T-helper 9 cell (primary cell): ENCODE data around the gene DDX47.
"Not testable (repeated sequence)": the region's sequence is repeated elsewhere in the genome, so short reads cannot be mapped to it uniquely, and the experiment has no call there.

Source experiments
- DNase-seq: peaks from one replicate; pipeline ENCODE4 v3.0.0-alpha.2; 2020

The DDX47 gene

DNA sequence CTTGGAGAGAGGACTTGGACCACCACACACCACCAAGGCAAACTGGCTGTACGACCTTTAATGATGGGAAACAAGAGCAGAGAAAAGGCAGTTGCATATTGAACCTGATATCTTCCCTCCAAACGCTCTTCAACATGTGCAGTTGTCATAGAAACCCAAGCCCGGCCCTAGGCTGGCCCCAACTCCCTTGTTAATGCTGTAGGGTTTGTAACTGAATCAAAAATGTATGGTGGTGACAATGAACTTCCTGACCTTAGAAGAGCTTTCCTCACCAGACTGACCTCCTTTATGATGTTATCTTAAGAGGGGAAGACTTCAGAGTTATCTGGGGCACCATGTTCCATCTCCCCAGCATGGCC, 15.4 kb upstream of the DDX47 start:
- DNase-seq: no peak

DNA sequence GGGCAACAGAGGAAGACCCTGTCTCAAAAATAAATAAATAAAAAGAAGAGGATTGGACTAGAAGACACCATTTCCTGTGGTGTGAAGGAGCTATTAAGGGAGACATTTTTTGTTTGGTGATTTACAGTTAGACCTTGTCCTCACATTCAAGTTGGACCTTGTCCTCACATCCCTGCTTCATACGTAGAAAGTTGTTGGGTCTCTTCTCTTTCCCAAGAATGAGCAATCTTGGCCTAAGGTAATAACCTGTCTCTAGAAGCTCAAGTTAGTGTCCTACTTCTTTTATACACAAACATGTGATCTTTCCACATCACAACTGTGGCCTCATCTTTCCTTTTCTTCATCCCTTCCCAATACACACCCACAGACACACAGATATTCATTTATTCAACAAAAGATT, 14.7 kb upstream of the DDX47 start:
- DNase-seq: no peak

DNA sequence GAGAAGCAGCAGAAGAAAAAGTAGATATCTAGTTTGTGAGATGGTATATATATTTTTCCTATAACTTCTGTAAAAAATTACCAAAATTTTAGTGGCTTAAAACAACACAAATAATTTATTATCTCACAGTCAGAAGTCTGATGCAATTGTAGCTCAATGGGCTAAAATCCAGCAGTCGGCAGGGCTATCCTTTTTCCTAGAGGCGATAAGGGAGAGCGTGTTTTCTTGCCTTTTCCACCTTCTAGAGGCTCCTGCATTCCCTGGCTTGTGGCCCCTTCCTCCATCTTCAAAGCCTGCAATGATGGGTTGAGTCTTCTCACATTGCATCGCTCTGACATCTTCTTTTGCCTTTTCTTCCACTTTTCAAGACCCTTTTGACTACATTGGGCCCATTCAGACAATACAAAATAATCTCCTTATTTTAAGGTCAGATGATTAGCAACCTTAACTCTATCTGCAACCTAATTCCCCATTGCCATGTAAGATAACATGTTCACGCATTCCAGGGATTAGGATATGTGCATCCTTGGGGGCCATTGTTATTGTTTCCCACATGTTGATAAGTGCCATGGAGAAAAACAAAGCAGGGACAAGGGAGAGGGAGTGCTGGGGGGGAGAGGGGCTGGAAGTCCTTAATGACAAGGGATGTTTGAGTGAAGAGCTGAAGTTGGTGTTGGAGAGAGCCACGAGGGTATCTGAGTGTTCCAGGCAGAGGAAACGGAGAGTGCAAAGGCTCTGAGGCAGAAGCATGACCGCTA, 13.8 kb upstream of the DDX47 start:
- no peak for DNase-seq

DNA sequence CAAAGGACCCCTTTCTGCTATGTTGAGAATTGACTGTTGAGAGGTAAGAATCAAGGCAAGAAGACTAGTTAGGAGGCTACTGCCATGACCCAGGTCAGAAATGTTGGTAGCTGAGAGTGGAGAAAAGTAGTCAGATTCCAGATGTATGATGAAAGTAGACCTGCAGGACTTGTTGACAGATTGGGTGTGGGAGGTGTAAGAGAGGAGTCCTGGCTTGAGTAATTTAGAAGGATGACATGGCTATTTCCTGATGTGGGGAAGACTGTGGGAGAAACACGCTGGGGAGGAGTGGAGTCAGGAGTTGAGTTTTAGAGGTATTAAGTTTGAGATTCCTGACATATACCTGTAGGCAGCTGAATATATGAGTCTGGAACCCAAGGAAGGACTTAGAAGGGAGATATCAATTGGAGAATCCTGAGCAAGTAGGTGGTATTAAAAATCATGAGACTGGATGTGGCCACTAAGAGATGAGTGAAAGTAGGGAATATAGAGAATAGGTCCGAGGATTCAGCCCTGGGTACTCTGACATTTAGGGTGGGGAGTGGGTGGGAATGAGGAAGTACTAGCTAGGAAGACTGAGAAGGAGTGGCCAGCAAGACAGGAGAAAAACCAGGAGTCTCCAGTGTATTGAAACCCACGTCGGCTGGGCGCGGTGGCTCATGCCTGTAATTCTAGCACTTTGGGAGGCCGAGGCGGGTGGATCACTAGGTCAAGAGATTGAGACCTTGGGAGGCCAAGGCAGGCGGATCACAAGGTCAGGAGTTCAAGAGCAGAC, 12.6 kb upstream of the DDX47 start:
- DNase-seq: no peak

DNA sequence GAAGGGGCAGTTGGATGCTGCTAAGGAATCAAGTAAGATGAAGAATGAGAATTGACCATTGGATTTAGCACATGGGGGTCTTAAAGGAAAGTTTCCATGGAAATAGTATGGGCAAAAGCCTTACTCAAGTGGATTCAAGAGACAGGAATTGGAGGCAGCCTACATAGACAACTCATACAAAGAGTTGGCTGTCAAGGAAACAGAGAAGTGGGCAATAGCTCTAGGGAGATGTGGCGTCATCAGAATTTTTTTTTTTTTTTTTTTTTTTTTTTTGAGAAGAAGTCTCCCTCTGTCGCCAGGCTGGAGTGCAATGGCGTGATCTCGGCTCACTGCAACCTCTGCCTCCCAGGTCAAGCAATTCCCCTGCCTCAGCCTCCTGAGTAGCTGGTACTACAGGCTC, 11.5 kb upstream of the DDX47 start:
- DNase-seq: not testable (repeated sequence)

DNA sequence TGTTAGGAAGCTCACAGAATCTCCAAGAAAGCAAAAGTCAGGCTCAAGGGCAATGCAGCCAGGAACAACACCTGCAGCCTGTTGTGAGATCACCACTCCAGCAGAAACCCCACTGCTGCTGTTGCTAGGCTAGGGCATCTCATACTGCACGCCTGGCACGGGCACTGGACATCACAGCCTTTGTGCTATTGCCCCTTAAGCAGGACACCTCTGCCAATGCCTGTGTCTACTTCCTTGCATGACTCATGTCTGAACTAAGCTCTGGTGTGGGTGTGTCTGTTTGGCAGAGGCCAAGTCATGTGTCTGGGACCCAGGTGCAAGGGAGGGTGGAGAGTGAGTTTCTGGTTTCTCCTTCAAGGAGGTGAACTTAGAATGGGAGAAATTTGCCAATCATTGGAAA, 10.0 kb upstream of the DDX47 start:
- DNase-seq: no peak

DNA sequence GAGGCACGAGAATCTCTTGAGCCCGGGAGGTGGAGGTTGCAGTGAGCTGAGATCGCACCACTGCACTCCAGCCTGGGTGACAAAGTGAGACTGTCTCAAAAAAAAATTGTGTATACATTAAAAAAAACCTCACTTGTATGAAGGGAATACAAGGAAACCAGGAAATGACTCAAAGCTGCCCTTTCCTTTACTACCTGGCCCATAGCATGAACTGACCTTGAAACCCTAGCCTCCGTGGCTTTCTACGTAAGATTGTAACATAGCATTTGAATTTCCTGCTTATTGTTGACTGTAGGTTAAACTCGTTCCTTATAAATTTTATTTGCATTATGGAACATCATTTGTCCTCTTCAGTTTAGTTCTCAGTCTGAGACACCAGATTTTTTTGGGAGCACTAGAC, 9.1 kb upstream of the DDX47 start:
- no peak for DNase-seq

DNA sequence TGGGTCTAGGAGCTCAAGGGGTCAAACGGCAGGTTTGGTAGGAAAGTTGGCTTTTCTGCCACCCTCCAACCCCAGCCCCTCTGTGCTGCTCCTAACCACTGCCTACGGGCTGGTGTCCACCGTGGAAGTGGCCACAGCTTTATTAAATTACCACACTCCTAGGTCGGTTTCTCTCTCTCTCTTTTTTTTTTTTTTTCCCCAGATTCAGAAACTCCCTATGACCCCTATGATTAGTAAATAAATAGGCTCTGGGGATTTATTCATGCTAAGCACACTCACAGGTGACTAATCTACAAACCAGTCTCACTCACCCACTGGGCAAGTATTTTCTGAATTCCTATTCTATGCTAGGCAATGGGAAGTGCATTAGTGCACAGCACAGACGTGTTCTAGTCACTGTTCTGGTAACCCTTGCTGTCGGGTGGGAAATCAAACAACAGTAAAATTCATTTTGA, 8.7 kb upstream of the DDX47 start:
- no peak for DNase-seq

DNA sequence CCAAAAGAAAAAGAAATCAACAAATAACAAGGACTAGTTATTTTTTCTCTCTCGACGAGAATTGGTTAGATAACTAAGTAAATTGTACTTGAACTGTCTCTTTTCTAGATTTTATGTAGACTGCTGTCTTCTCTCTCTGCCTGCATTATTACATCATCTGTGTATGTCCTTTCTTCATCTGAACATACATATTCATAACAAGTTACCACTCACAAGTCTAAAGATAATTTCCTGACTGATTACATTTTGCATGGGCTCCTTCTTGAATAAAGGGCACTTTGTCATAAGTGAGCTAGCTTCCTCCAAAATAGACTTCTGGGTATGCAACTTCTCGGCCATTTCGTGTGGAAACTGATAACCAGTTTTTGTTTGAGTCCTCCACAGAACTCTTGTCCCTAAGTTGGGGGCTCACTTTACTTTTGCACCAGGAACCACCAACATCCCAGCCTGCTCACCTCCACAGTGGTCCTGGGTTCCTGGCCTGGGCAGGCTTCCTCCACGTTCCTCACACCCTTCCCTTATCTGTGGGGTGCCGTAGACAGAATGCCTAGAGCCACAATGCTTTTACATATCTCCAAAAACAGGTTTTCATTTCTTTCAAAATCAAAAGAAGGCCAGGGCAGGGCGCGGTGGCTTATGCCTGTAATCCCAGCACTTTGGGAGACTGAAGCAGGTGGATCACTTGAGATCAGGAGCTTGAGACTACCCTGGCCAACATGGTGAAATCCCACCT, 6.2 kb upstream of the DDX47 start:
- DNase-seq: no peak

DNA sequence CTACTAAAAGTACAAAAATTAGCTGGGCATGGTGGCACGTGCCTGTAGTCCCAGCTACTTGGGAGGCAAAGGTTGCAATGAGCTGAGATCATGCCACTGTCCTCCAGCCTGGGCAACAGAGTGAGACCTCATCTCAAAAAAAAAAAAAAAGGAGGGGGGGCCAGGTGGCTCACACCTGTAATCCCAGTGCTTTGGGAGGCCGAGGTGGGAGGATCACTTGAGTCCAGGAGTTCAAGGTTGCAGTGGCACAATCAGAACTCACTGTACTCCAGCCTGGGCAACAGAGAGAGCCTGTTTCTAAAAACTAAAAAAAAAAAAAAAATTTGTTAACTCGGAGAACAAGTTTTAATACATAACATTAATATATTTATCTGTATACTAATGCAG, 5.6 kb upstream of the DDX47 start:
- DNase-seq: not testable (repeated sequence)

DNA sequence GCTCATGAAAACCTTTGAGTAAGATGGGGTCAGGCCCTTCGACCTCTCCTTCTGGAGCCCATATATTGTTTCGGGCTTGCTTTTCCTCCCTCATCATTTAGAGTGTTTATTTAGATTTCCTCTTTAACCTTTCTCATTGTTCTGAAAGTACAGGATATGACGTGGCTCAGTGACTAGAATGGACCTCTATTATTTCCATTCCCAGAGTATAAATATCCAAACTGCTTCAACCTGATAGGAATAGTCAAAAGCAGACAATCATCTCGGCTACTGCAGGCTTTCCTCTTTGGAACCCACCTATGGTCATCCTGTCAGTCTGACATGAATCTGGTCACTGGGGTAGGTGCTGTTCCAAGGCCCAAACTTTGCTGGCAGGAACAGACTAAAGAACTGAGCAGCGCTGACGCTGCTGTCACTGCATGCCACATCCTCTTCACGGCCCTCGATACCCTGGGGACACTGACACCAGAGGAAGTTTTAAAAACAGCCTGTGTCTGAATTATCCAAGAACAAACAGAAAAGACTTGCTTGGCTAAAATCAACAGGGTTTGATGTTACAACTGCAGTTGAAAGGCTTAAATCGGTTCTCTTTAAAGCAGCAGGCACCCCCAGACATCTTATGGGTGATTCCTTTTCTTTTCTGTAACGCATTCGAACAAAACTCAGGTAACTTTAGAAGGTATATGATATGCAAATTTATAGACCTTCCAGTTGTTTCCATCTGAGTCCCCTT, 5.0 kb upstream of the DDX47 start:
- peak; percentile 34 for DNase-seq

DNA sequence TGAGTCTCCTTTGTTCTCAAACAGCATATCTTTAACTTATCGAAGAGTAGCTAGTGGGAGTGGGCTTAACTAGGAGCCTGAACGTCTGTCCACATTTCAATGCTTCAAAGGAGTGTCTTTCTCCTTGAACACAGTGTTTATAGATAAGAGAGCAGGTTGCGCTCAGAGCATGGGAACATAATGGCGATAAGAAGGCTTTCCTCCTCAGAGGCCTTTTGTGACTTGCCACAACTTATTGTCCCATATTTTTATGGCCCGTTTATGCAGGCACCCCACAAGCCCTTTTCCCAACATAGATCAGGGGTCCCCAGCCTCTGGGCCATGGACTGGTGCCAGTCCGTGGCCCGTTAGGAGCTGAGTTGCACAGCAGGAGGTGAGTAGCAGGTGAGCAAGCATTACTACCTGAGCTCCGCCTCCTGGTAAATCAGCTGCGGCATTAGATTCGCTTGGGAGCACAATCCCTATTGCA, 2.6 kb upstream of the DDX47 start:
- DNase-seq: no peak

DNA sequence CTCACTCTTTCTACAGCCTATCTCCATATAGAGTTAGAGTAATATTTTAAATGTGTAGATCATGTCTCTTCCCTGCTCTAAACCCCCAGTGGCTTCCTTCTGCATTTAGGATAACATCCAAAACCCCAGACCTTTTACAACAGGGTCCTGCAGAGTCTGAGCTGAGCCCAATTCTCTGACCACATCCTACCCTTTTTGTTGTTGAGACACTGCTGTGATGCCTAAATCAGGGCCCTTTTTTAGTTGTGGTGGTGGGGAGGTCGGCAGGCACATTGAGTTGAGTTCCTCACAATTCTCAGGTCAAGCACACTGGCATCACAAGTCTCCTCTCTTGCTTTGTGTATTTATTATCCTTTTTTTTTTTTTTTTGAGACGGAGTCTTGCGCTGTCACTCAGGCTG, 1.8 kb upstream of the DDX47 start:
- no peak for DNase-seq

DNA sequence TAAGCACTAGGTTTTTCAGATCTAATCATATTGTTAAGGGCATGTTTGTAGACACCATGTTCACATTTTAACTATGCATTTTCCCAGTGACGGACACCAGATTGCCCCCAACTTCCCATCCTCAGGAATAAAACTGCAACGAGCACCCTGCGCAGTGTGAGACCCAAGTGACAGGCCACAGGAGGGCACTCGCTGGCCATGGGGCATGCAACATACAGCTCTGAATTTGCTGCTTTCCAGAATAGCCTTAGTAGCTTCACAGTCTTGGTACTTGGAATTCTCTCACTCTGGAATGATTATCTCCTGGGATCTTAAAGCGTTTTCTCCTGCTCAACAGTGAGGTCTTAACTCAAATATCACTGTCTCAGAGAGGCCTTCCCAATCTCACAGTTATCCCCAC, 972 bp upstream of the DDX47 start:
- no peak for DNase-seq

DNA sequence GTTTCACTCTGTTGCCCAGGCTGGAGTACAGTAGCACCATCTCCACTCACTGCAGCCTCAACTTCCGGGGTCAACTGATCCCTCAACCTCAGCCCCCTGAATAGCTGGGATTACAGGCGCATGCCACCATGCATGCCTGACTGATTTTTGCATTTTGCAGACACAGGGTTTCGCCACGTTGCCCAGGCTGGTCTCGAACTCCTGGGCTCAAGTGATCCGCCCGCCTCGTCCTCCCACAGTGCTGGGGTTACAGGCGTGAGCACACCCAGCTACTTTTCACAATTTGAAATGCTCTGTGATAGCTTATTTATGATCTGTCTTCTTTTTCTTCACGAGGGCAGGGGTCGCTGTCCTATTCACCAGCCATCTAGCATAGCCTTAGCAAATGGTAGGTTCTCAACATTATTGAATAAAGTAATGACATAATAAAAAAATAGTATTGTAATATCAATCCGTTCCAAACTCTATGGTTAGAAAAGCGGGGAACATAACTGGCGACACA, 477 bp upstream of the DDX47 start:
- DNase-seq: no peak

DNA sequence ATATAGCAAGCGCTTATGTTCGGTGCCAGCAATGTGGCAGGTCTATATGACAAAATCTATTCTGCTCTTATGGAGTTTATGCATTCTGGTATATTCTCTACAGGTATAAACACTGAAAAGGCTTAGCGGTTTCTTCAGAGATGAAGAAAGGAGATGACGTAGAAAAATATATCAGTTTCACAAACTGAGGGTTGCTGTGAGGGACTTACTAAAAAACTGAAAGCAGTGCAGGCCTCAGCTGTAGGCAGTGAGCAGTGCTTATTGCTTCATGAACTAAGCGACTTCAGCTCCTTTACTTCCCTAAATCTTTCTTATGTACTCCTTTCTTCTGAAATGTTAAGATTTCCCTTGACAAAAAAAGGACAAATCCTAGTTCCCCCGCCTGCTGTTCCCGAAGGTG, 4.5 kb downstream of the DDX47 start:
- no peak for DNase-seq

DNA sequence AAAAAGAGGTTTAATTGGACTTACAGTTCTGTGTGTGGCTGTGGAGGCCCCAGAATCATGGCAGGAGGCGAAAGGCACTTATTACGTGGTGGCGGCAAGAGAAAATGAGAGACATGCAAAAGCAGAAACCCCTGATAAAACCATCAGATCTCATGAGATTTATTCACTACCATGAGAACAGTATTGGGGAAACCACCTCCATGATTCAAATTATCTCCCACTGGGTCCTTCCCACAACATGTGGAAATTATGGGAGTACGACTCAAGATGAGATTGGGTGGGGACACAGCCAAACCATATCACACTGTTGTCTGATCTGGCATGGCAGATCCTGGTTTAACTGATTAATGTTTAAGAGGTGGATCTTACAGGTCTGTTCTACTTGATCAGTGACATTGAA, 5.6 kb downstream of the DDX47 start:
- DNase-seq: no peak

DNA sequence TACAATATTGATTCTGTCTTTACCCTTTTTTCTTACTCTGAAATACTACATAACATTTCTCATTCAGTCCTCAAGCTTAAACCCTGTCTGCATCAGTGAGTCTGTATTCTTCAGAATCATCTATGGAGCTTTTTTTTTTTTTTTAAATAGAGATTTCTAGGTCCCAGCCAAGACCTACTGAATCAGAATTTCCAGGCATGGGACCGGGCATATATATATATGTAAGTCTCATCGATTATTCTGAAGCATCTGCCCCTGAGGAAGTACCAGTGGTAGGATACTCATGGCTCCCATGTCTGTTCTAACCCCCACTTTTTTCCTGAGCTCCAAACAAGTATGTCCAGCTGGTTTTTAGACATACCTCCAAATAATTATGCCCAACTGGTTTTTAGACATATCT, 6.1 kb downstream of the DDX47 start:
- DNase-seq: no peak

DNA sequence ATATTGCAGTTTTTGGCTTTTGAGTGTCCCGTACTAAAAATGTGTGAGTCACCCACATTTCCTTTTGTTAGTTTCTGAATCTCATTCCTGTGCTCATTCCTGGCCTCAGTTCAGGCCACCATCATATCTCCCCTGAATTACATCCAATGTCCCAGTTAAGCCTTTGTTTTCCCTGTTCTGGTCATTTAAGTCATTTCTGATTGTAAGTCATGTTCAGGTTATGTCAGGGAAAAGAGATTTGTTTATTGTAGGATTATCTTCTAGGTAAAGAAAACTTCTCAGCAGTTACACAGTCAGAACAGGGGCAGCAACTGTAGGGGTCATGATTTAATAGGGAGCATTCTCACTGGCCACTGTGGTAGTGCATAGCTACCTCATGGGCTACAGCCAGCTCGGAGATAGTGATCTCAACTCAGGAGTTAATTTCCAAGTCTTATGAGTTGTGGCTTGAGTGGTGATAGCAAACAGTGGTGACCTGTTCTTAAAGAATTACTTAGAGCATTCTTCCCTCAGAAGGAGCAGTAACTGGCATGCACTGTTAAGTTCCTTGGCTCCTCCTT, 6.7 kb downstream of the DDX47 start:
- no peak for DNase-seq

DNA sequence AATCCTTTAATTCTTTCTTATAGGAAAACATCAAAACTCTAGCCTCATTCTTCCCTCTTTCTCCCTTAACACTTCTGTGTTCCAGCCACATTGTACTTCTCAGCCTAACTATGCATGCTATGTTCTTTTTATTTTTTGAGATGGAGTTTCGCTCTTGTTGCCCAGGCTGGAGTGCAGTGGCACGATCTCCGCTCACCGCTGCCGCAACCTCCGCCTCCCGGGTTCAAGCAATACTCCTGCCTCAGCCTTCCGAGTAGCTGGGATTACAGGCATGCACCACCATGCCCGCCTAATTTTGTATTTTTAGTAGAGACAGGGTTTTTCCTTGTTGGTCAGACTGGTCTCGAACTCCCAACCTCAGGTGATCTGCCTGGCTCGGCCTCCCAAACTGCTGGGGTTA, 7.2 kb downstream of the DDX47 start:
- not testable (repeated sequence) for DNase-seq

DNA sequence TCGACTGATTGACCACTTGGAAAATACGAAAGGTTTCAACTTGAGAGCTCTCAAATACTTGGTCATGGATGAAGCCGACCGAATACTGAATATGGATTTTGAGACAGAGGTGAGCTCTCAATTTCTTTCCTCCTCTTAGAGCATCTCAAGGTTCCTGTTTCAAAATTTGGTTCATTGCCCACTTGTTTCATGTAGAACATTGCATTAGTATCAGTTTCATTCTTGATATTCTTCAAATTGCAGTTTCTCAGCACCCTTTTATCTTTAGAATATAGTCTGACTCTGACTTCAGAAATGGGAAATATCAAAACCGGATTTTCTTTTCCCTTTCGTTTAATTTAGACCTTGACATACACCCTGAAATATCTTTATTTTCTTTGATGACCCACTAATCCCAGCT, 8.8 kb downstream of the DDX47 start:
- no peak for DNase-seq

DNA sequence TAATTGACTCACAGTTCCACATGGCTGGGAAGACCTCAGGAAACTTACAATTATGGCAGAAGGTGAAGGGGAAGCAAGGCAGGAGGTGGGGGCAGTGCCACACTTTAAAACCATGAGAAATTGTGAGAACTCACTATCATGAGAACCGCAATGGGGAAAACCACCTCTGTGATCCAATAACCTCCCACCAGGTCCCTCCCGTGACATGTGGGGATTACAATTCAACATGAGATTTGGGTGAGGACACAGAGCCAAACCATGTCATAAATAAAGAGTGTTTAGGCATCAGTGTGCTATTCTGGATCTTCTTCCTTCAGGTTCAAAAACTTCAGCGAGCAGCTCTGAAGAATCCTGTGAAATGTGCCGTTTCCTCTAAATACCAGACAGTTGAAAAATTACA, 9.7 kb downstream of the DDX47 start:
- DNase-seq: no peak

DNA sequence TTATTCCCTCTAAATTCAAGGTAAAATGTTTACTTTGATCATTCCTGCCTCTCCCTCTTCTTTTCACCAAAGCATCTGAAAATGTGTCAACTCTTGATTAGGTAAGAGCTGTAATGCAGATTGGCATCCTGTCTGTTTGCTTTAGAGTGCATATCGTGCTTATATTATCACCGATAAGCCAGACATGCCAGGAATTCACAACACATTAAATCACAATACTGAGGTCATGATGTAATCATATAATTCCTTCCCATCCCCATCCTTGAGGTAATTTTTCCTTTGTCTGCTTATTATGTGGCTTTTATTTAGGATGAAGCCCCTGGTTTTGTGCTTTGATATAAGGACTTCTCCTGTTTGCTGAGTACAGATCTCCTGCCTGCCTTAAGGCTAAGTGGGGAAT, 10.2 kb downstream of the DDX47 start:
- no peak for DNase-seq
